ENCODE data around the gene C5orf63. TPM values are rescaled to one million over a fixed set of nuclear protein-coding genes. Genes with fewer than 3 reads are reported as not detected.
A peak's percentile ranks its signal among the peaks of the same experiment; 100 is the strongest.

The C5orf63 gene
- total and polyA plus RNA-seq, 7 donors, result 0.55 to 10.9 (median 4.1) TPM

DNA sequence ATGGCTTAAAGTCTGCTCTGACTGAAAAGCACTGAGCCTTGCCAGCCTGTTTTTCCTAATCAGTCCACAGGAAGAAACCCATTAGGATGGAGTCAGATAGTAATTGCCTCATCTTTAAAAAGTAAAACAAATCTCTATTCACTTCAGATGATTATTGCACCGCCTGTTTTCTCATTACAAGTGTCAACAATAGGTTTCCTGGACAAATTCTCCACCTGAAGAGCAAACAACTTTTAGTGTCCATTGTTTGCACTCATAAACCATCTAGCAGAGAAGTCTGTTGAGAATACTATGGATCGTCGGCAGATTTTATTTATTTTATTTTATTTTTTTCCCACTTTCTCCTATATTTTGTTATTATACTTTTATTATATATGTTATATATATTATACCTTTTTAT, 20.3 kb downstream of the C5orf63 start:
- Histone ChIP-seq H3K36me3 (peaks cover 0 to 2% (median 0%) of the 10 kb centered on the region in 4 donors), H3K27me3 (no peaks in the 10 kb centered on the region), H3K9me3 (no peaks in the 10 kb centered on the region), H3K4me1 (no peaks in the 10 kb centered on the region), H3K4me3 (no peak overlapping the region), H3K27ac (no peak overlapping the region)
- WGBS, 2 donors, result 19 to 67% methylated on average over 3 of the region's 3 CpGs
- DNase-seq, result no peak
- intact Hi-C loops (cut with DNase I), result no loop called here
- no peak for TF ChIP-seq POLR2AphosphoS5 (IDR thresholded peaks at IDR 0.05)
- TF ChIP-seq POLR2A (IDR thresholded peaks at IDR 0.05), result no peak
- TF ChIP-seq, protein P1, sequence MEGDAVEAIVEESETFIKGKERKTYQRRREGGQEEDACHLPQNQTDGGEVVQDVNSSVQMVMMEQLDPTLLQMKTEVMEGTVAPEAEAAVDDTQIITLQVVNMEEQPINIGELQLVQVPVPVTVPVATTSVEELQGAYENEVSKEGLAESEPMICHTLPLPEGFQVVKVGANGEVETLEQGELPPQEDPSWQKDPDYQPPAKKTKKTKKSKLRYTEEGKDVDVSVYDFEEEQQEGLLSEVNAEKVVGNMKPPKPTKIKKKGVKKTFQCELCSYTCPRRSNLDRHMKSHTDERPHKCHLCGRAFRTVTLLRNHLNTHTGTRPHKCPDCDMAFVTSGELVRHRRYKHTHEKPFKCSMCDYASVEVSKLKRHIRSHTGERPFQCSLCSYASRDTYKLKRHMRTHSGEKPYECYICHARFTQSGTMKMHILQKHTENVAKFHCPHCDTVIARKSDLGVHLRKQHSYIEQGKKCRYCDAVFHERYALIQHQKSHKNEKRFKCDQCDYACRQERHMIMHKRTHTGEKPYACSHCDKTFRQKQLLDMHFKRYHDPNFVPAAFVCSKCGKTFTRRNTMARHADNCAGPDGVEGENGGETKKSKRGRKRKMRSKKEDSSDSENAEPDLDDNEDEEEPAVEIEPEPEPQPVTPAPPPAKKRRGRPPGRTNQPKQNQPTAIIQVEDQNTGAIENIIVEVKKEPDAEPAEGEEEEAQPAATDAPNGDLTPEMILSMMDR (IDR thresholded peaks at IDR 0.05), result no peak
- no peak for TF ChIP-seq EP300 (IDR thresholded peaks at IDR 0.05)

- intact Hi-C loops (cut with DNase I), result no loop called here
- Histone ChIP-seq H3K9me3 (no peaks in the 10 kb centered on the region), H3K4me1 (no peaks in the 10 kb centered on the region), H3K27ac (no peak overlapping the region), H3K27me3 (no peaks in the 10 kb centered on the region), H3K36me3 (no peaks in the 10 kb centered on the region), H3K4me3 (no peak overlapping the region)
- DNase-seq, result no peak
- TF ChIP-seq POLR2A (IDR thresholded peaks at IDR 0.05) (no peak), POLR2AphosphoS5 (IDR thresholded peaks at IDR 0.05) (no peak), EP300 (IDR thresholded peaks at IDR 0.05) (no peak)
- TF ChIP-seq, protein P1 (IDR thresholded peaks at IDR 0.05), result no peak
- 90 to 98% methylated on average over 1 of the region's 1 CpG for WGBS, 2 donors
These were observed 21.7 kb downstream of the C5orf63 start for GRCh38 chr5:127051591-127051990.

GRCh38 chr5:127046343-127047072, 26.8 kb downstream of the C5orf63 start:
- no peaks in the 10 kb centered on the region for H3K9me3 ChIP-seq
- no peaks in the 10 kb centered on the region for H3K27me3 ChIP-seq
- no peak overlapping the region for H3K27ac ChIP-seq
- H3K36me3 ChIP-seq, result no peaks in the 10 kb centered on the region
- no peak for DNase-seq
- TF ChIP-seq POLR2A (IDR thresholded peaks at IDR 0.05), result no peak
- 79 to 88% methylated on average over 4 of the region's 4 CpGs for WGBS, 2 donors
- intact Hi-C loops (cut with DNase I), result no loop called here
- no peak overlapping the region for H3K4me3 ChIP-seq
- H3K4me1 ChIP-seq, result no peaks in the 10 kb centered on the region

- H3K36me3 ChIP-seq, result no peaks in the 10 kb centered on the region
- H3K27me3 ChIP-seq, result no peaks in the 10 kb centered on the region
- no peaks in the 10 kb centered on the region for H3K9me3 ChIP-seq
- H3K4me3 ChIP-seq, result no peak overlapping the region
- no peak overlapping the region for H3K27ac ChIP-seq
- WGBS, 2 donors, result 86 to 96% methylated on average over 2 of the region's 2 CpGs
- intact Hi-C loops (cut with DNase I), result no loop called here
- no peak for TF ChIP-seq EP300 (IDR thresholded peaks at IDR 0.05)
- no peak for TF ChIP-seq POLR2AphosphoS5 (IDR thresholded peaks at IDR 0.05)
- no peak for TF ChIP-seq POLR2A (IDR thresholded peaks at IDR 0.05)
- TF ChIP-seq, protein P1 (IDR thresholded peaks at IDR 0.05), result no peak
- no peaks in the 10 kb centered on the region for H3K4me1 ChIP-seq
- no peak for DNase-seq
These were observed 30.7 kb downstream of the C5orf63 start for GRCh38 chr5:127042593-127042992.

GRCh38 chr5:127041571-127041970, 31.7 kb downstream of the C5orf63 start:
- Histone ChIP-seq H3K36me3 (no peaks in the 10 kb centered on the region), H3K4me1 (no peaks in the 10 kb centered on the region), H3K9me3 (no peaks in the 10 kb centered on the region), H3K27me3 (no peaks in the 10 kb centered on the region), H3K27ac (peak overlapping the region; percentile 3 to 40 (median 17)), H3K4me3 (no peak overlapping the region)
- intact Hi-C loops (cut with DNase I), result no loop called here
- 14 to 65% methylated on average over 3 of the region's 3 CpGs for WGBS, 2 donors
- TF ChIP-seq EP300 (IDR thresholded peaks at IDR 0.05) (no peak), POLR2A (IDR thresholded peaks at IDR 0.05) (no peak), POLR2AphosphoS5 (IDR thresholded peaks at IDR 0.05) (no peak)
- TF ChIP-seq, protein P1 (IDR thresholded peaks at IDR 0.05), result no peak
- no peak for DNase-seq
